ENCODE measurements around the gene HAVCR1.

Gene HAVCR1

DNA sequence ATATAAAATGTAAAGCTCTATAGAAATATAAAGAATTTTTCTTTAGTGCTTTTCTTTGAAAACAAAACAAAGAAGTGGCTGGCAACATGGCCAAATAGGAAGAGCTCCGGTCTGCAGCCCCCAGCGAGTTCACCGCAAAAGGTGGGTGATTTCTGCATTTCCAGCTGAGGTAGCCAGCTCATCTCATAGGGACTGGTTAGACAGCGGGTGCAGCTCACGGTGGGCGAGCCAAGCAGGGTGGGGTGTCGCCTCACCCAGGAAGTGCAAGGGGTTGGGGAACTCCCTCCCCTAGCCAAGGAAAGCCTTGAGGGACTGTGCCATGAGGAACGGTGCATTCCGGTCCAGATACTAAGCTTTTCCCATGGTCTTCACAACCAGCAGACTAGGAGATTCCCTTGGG is 74.9 kb downstream of the HAVCR1 start:
- no peak overlapping the region for H3K4me3 ChIP-seq (ENCODE audit: low read depth, low read length)
- TF ChIP-seq CTCF (IDR thresholded peaks at IDR 0.05; ENCODE audit: borderline replicate concordance, insufficient read depth, low read depth, low read length): no peak

DNA sequence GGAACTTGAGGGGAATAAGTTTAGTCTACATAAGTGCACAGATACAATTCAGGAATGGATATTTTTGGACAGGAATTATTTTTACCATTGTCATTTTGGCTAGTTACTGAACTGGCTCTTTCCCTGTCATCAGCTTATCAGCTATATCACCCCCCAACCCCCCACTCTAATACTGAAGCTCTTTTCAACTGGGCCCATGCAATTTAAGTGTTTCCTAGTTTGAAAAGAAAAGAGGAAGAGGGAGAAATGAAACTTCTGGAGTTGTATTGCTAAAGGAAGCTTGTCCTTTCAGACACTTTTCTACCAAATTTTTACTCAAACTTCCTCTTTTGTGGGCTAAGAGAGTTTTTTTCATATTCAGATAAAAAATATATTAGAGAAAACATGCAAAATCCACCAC is 77.4 kb downstream of the HAVCR1 start:
- no peak overlapping the region for H3K4me3 ChIP-seq (ENCODE audit: low read depth, low read length)
- no peak for TF ChIP-seq CTCF (IDR thresholded peaks at IDR 0.05; ENCODE audit: borderline replicate concordance, insufficient read depth, low read depth, low read length)
